ENCODE measurements around the gene MALSU1. TPM values are rescaled to one million over a fixed set of nuclear protein-coding genes. Genes with fewer than 3 reads are reported as not detected.

Gene MALSU1
- total and polyA plus RNA-seq, 12 donors = 31.7 to 120 (median 76.2) TPM

DNA sequence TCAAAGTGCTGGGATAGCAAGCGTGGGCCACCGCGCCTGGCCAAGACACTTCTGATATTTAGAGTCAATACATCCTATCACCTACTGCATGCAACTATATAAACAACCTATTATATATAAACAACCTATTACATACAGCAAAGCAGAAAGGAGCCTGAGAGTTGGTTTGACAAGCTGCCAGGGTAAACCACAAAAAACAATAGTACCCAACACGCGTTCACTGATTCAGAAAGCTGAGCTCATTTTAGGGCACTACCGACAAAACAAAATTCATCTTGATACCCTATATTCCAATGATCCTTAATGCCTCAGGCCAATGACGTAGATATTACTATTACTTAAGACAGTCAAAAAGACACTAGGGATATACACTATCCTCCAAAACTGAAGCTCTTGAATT lies 16.2 kb downstream of the MALSU1 start:
- 82 to 95% (median 91%) methylated on average over 7 of the region's 7 CpGs for WGBS, 4 donors
- DNase-seq = no peak
- no peak for TF ChIP-seq POLR2A (IDR thresholded peaks at IDR 0.05)
- TF ChIP-seq, protein P1, sequence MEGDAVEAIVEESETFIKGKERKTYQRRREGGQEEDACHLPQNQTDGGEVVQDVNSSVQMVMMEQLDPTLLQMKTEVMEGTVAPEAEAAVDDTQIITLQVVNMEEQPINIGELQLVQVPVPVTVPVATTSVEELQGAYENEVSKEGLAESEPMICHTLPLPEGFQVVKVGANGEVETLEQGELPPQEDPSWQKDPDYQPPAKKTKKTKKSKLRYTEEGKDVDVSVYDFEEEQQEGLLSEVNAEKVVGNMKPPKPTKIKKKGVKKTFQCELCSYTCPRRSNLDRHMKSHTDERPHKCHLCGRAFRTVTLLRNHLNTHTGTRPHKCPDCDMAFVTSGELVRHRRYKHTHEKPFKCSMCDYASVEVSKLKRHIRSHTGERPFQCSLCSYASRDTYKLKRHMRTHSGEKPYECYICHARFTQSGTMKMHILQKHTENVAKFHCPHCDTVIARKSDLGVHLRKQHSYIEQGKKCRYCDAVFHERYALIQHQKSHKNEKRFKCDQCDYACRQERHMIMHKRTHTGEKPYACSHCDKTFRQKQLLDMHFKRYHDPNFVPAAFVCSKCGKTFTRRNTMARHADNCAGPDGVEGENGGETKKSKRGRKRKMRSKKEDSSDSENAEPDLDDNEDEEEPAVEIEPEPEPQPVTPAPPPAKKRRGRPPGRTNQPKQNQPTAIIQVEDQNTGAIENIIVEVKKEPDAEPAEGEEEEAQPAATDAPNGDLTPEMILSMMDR (IDR thresholded peaks at IDR 0.05) = no peak
- intact Hi-C loops (cut with DNase I) = no loop called here
- Histone ChIP-seq H3K27me3 (no peaks in the 10 kb centered on the region), H3K4me3 (no peak overlapping the region), H3K4me1 (replicated peaks in 1 of 2) (no peaks in the 10 kb centered on the region), H3K36me3 (replicated peaks in 1 of 2) (no peaks in the 10 kb centered on the region), H3K9me3 (replicated peaks in 1 of 3) (no peaks in the 10 kb centered on the region), H3K27ac (no peak overlapping the region)

DNA sequence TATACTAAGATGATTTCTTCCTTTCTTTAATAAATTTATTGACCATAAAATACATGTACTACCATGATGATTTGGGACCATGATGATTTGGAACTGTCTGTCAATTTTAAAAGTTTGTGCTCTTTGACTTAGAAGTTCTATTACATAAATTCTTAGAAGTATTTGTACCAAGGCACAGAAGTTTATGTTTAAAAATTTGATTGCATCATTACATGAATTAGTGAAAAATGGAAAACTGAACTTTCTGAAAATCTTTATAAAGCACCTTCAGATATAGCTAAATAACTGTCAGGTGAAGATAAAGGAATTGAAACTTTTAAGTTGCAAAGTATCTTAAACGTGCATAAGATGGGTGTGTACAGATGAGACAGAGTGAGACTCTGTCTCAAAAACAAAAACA lies 32.0 kb downstream of the MALSU1 start:
- no peak for DNase-seq
- no peaks in the 10 kb centered on the region for H3K9me3 ChIP-seq (replicated peaks in 1 of 3)
- intact Hi-C loops (cut with DNase I) = no loop called here
- no peak overlapping the region for H3K27ac ChIP-seq
- H3K36me3 ChIP-seq (replicated peaks in 1 of 2) = no peaks in the 10 kb centered on the region
- no peak overlapping the region for H3K4me3 ChIP-seq
- H3K27me3 ChIP-seq = no peaks in the 10 kb centered on the region
- H3K4me1 ChIP-seq (replicated peaks in 1 of 2) = peaks cover 6 to 10% of the 10 kb centered on the region in 2 donors
- WGBS, 4 donors = 71 to 81% (median 74%) methylated on average over 1 of the region's 1 CpG
- TF ChIP-seq, protein P1 (IDR thresholded peaks at IDR 0.05) = no peak
- no peak for TF ChIP-seq POLR2A (IDR thresholded peaks at IDR 0.05)

DNA sequence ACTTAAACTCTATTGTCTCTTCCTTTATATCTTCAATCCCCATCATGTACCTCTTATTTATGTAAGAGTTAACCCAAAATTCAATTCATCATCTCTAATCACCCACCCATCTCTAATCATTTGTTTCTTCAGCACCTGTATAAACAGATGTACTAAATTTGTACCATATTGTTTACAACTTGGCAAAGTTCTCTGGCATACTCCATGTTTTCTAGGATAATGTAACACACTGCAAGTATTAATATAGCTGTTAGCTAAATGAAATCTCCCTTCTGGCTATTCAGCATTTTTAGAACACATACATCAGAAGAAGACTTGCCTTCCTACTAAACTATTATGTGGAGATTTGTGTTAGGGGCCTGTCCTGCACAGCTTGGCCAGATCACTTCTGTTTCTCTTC lies 33.1 kb downstream of the MALSU1 start:
- TF ChIP-seq, protein P1 (IDR thresholded peaks at IDR 0.05) = no peak
- no peak for TF ChIP-seq POLR2A (IDR thresholded peaks at IDR 0.05)
- Histone ChIP-seq H3K9me3 (replicated peaks in 1 of 3) (no peaks in the 10 kb centered on the region), H3K36me3 (replicated peaks in 1 of 2) (no peaks in the 10 kb centered on the region), H3K4me3 (no peak overlapping the region), H3K27me3 (no peaks in the 10 kb centered on the region), H3K4me1 (replicated peaks in 1 of 2) (peaks cover 6 to 10% of the 10 kb centered on the region in 2 donors), H3K27ac (no peak overlapping the region)
- no peak for DNase-seq
- intact Hi-C loops (cut with DNase I) = no loop called here

DNA sequence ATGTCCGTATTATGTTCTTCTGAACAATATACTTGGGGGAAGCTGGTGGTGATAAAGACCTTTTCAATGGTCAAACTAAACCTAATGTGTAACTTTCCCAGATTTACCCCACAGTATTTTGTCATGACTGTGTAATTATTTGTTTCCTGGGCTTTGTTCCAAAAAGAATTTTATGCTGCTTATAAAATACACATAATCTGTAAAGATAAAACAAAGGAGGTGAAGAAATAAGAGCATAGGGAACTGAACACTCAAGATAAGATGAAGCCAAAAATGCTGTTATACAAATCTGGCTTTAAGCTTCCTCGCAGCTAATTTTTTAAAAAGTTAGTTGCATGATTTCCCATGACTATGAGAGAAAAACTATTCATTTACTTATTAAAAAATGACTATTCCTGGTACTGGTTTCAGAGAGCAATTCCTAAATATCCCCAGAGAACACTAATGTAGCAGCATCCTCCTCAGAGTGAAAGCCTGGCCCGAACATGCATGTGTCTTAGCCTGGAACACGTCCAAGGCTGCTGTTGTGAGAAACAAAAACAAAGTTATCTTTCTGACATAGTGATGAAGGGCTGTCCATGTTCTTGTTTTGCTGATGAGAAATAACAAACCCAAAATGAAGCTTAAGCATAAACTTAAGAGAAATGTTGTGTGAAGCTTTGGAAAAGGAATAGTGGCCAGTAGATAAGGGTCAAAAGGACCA lies 33.9 kb downstream of the MALSU1 start:
- no peaks in the 10 kb centered on the region for H3K36me3 ChIP-seq (replicated peaks in 1 of 2)
- H3K4me3 ChIP-seq = no peak overlapping the region
- H3K27me3 ChIP-seq = no peaks in the 10 kb centered on the region
- peaks cover 6 to 10% of the 10 kb centered on the region in 2 donors for H3K4me1 ChIP-seq (replicated peaks in 1 of 2)
- TF ChIP-seq, protein P1 (IDR thresholded peaks at IDR 0.05) = no peak
- TF ChIP-seq POLR2A (IDR thresholded peaks at IDR 0.05) = no peak
- intact Hi-C loops (cut with DNase I) = no loop called here
- no peaks in the 10 kb centered on the region for H3K9me3 ChIP-seq (replicated peaks in 1 of 3)
- peak in 6 of 7 donors; percentile 23 to 63 (median 36) for DNase-seq
- WGBS, 4 donors = 30 to 44% (median 40%) methylated on average over 4 of the region's 4 CpGs
- peak overlapping the region in 1 of 5 donors; percentile 30 for H3K27ac ChIP-seq
